Measurements from ENCODE around the gene STXBP2. TPM values are rescaled to one million over a fixed set of nuclear protein-coding genes. Genes with fewer than 3 reads are reported as not detected.
A peak's percentile ranks its signal among the peaks of the same experiment; 100 is the strongest.

STXBP2 gene
- total RNA-seq, 1 experiment from 2014 or later = 0.20 TPM

- no peak for DNase-seq (ENCODE audit: low spot score)
- in situ Hi-C loops (cut with HindIII; ENCODE audit: low sequenced_read_pairs) = no loop called here
Measured at GRCh38 chr19:7611541-7612279, 25.2 kb upstream of the STXBP2 start.

DNA sequence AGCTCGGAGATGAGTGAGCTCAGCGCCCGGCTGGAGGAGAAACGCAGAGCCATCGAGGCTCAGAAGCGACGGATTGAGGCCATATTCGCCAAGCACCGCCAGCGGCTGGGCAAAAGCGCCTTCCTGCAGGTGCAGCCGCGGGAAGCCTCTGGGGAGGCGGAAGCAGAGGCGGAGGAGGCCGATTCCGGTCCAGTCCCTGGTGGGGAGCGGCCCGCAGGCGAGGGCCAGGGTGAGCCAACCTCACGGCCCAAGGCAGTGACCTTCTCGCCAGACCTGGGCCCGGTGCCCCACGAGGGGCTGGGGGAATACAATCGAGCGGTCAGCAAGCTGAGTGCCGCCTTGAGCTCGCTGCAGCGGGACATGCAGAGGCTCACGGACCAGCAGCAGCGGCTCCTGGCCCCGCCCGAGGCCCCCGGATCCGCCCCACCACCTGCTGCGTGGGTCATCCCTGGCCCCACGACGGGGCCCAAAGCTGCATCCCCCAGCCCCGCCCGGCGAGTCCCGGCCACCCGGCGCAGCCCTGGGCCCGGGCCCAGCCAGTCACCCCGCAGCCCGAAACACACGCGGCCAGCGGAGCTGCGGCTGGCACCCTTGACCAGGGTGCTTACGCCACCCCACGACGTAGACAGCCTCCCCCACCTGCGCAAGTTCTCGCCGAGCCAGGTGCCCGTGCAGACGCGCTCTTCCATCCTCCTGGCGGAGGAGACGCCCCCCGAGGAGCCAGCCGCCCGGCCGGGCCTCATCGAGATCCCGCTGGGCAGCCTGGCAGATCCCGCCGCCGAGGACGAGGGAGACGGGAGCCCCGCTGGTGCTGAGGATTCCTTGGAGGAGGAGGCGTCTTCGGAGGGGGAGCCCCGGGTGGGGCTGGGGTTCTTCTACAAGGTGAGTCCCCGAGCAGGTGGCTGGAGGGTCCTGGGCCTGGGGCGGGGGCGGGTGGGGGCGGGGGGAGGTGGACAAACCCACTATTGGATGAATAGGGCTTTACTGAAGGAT, 24.3 kb upstream of the STXBP2 start:
- DNase-seq (ENCODE audit: low spot score) = no peak
- in situ Hi-C loops (cut with HindIII; ENCODE audit: low sequenced_read_pairs) = no loop called here

- no peak for DNase-seq (ENCODE audit: low spot score)
- in situ Hi-C loops (cut with HindIII; ENCODE audit: low sequenced_read_pairs) = no loop called here
Measured at GRCh38 chr19:7614859-7615741, 21.8 kb upstream of the STXBP2 start.

GRCh38 chr19:7617172-7617571, 19.7 kb upstream of the STXBP2 start:
- in situ Hi-C loops (cut with HindIII; ENCODE audit: low sequenced_read_pairs) = no loop called here
- no peak for DNase-seq (ENCODE audit: low spot score)

- in situ Hi-C loops (cut with HindIII; ENCODE audit: low sequenced_read_pairs) = no loop called here
Measured at GRCh38 chr19:7617735-7618134, 19.2 kb upstream of the STXBP2 start.

GRCh38 chr19:7618348-7618747, 18.6 kb upstream of the STXBP2 start:
- peak; percentile 23 for DNase-seq (ENCODE audit: low spot score)

More at GRCh38 chr19:7617735-7618134, 19.2 kb upstream of the STXBP2 start:
- DNase-seq (ENCODE audit: low spot score) = no peak

DNA sequence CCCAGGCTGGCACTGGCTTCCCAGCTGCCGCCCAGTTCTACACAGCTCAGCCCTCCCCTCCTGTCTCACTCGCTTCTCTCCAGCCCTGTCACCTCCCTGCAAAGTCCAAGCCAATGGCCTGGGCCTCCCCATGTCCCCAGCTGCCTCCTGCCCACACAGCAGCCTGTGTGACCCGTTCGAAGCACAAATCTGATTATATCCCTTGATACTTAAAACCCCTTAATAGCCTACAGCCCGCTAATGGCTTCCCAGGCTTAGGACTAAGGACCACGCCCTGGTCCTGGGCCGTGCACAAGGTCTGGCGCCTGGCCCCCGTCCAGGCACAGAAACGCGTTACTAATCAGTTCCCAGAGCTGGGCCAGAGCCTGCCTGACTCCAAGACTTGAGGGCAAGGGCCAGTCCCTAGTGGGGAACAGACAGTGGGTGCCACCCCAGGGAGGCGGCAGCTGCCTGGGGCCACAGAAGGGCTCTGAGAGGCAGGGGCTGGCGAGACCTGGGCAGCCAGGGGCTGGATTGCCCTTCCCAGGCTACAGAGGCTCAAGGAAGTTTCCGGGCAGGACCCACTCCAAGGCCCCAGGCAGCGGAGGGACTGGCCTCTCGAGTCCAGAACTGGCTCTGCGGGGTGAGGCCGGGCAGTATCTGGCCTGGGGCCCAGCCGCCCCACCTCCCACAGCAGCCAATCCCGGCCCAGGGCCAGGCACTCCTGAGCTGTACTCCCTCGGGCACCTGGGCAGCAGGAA, 18.0 kb upstream of the STXBP2 start:
- in situ Hi-C loops (cut with HindIII; ENCODE audit: low sequenced_read_pairs) = no loop called here
- DNase-seq (ENCODE audit: low spot score) = no peak

More at GRCh38 chr19:7618348-7618747, 18.6 kb upstream of the STXBP2 start:
- in situ Hi-C loops (cut with HindIII; ENCODE audit: low sequenced_read_pairs) = no loop called here

DNA sequence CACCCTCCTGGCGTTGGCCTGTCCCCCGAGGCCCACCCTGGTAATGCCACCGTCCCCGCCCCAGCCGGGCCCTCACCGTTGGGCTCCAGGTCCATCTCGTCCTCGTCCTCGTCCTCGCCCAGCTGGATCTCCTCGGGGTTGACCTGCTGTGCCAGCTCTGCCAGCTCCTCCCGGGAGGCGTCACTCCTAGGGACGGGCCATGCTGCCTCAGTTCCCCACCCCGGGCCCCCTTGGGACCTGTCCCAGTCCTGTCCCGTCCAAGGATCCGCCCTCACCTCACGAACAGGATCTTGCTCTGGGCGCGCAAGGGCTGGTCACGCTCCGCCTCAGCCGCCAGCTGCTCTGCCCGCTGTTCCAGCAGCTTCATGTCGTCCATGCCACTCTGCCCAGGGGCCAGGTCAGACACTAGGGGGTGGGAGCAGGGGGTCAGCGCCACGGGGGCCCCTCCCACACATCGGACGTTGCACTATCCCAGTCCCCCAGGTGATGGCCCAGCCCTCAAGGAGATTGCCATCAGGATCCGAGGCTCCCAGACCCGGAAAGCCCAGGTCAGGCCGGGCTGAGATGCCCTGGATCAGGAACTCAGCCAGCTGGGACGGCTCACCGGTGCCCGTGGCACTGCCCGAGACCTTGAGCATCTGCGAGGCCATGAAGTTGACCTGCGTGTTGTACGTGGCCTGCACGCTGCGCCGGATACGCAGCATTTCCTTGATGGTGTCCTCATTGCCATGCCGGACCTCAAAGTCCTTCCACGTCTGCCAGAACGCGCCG, 17.1 kb upstream of the STXBP2 start:
- in situ Hi-C loops (cut with HindIII; ENCODE audit: low sequenced_read_pairs) = no loop called here
- DNase-seq (ENCODE audit: low spot score) = no peak

DNA sequence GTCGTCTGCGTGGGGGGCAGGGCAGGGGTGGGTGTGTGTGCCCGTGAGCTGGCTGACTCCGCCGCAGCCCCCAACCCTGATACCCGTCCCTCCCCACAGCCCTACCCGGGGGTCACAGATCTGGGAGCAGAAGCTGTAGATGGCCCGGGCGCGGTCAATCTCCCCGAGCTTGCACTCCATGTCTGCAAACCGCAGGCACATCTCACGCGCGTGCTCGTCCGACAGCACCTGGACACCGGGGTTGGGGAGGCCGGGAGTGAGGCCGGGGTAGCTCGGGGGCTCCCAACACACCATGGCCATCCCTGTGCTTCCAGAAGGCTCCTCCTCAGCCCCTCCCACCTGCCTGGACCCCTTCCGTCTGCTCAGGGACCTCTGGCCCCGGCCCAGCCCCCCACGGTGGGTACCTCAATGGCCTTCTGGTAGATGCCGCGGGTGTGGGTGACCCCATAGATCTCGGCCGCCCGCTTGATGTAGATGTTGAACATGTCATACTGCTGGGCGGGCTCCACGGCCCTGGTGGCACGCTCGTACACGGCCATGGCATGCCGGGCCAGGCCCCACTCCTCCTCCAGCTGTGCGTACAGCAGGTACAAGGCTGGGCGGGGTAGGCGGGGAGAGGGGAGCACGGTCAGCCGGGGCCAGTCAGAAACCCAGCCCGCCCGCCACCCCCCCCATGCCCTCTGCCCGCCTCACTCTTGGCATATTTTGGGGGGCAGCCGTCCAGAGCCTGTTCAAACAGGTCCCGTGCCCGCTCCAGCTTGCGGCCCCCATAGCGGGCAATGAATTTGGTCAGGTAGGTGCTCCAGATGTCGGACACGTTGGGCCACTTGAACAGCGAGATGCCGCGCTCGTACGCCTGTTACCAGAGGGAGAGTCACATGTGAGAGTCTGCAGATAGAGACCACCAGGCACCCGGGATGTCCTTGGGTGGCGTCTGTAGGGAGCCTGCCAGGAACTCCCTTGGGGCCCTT, 16.2 kb upstream of the STXBP2 start:
- DNase-seq (ENCODE audit: low spot score) = no peak
- in situ Hi-C loops (cut with HindIII; ENCODE audit: low sequenced_read_pairs) = no loop called here

- in situ Hi-C loops (cut with HindIII; ENCODE audit: low sequenced_read_pairs) = no loop called here
- no peak for DNase-seq (ENCODE audit: low spot score)
Measured at GRCh38 chr19:7622933-7623685, 13.8 kb upstream of the STXBP2 start.

GRCh38 chr19:7623725-7624603, 12.9 kb upstream of the STXBP2 start:
- in situ Hi-C loops (cut with HindIII; ENCODE audit: low sequenced_read_pairs) = no loop called here
- DNase-seq (ENCODE audit: low spot score) = no peak

DNA sequence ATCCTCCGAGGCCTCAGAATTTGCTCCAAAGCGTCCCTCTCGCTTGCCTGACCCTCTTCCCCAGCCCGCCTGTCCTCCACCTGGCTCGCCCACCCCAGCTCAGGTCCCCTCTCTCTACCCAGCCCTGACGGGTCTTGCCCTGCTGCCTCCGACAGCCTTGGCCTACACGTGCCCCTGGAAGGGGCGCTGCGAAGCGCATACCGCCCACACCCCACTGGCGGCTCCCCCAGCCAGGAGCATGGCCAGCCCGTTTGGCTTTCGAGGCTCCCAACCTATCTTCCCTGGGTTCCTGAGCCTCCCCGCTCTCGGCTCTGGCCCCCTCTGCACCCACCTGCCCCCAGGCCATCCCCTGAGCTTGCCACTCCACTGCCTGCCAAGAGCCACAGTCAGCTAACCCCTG, 12.1 kb upstream of the STXBP2 start:
- in situ Hi-C loops (cut with HindIII; ENCODE audit: low sequenced_read_pairs) = no loop called here
- no peak for DNase-seq (ENCODE audit: low spot score)

DNA sequence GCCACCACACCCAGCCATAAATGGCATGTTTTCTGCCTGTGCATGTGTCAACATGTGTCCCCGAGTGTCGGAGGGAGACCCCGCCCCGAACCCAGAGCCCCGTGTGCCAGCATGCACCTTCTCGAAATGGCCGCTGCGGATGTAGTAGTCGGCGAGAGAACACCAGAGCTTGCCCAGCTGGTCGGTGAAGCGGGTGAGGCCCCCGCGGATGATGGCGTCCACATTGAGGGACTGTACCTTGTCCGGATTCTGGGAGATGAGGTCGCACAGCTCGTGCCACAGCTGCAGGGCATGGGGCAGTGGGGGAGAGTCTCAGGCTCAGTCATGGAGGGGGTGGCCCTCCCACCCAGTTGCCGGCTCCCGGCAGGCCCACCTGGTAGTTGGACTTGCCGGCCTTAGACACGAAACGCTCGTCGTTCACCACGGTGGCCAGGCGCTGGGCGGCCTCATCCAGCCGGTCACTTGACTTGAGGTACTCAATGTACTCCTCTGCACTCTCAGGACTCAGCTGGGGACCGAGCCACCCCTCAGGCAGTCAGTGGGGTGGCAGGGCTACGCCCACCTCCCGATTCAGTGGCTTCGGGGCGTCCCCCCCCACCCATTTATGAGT, 11.0 kb upstream of the STXBP2 start:
- no peak for DNase-seq (ENCODE audit: low spot score)
- in situ Hi-C loops (cut with HindIII; ENCODE audit: low sequenced_read_pairs) = no loop called here

DNA sequence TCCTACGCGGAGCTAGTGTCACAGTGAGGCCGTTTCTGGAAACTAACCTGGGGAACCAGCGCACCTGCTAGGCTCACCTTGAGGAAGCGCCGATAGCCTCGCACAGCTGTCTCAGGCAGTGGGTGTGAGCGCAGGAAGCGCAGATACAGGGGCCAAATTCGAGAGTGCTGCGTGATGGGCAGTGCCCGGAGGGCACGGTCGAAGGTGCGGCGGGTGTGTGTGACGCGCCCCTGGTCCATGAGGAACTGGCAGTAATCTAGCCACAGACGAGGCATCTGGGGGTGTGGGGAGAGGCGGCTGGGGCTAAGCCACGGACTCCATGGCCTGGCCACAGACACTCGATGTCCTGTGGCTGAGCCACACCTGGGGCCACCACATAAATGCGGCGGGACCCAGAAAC, 9.7 kb upstream of the STXBP2 start:
- in situ Hi-C loops (cut with HindIII; ENCODE audit: low sequenced_read_pairs) = no loop called here
- no peak for DNase-seq (ENCODE audit: low spot score)

Data from G401 (cell line).